Lower leg skin (tissue), 4 donors: ENCODE results near the gene MATN1. TPM values are rescaled to one million over a fixed set of nuclear protein-coding genes. Genes with fewer than 3 reads are reported as not detected.

Experiments
- DNase-seq, 2 donors: peaks; one replicate each; pipeline ENCODE4 v3.0.0-alpha.2; 2019; ENCODE audit warnings: low spot score in 2 of 2
- H3K4me3 ChIP-seq: fragments of 200-600 bp; sonication (generic); 2 replicates; pipeline ENCODE4 v1.5.1; 2017; ENCODE audit warnings: mild to moderate bottlenecking, low read depth; ENCODE audit not compliant: poor library complexity, severe bottlenecking
- POLR2A ChIP-seq, 2 donors: fragments of 450-650 bp; IDR thresholded peaks; one replicate each; pipeline ENCODE4 v1.6.1; 2016 to 2017; ENCODE audit warnings: antibody characterized with exemption in 2 of 2, mild to moderate bottlenecking in 1 of 2, moderate library complexity in 1 of 2
- WGBS, 2 donors: methylation state at CpG; one replicate each; pipeline ENCODE4 v1.1.5; 2018; 5-methylcytosine and 5-hydroxymethylcytosine counted together
- intact Hi-C: fragments of 100-400 bp; cut with DNase I; formaldehyde crosslinking; loops from one replicate; pipeline ENCODE4 v1.15.0; 2023; ENCODE audit warnings: low total_unique reads
- total RNA-seq, 4 donors: library from RNA; depleted of rRNA; stranded (reverse); fragments of >200 nt; gene quantifications; one replicate each; pipeline ENCODE4 v1.1.0, GENCODE V29; 2016
- TF ChIP-seq, protein P1 (sequence below), 3 donors: fragments of 450-650 bp; IDR thresholded peaks; one replicate each; pipeline ENCODE4 v1.5.1; 2016; ENCODE audit warnings: antibody characterized with exemption in 3 of 3, mild to moderate bottlenecking in 3 of 3, moderate library complexity in 2 of 3

Gene MATN1
- total RNA-seq, 4 donors from 2014 or later = not detected

DNA sequence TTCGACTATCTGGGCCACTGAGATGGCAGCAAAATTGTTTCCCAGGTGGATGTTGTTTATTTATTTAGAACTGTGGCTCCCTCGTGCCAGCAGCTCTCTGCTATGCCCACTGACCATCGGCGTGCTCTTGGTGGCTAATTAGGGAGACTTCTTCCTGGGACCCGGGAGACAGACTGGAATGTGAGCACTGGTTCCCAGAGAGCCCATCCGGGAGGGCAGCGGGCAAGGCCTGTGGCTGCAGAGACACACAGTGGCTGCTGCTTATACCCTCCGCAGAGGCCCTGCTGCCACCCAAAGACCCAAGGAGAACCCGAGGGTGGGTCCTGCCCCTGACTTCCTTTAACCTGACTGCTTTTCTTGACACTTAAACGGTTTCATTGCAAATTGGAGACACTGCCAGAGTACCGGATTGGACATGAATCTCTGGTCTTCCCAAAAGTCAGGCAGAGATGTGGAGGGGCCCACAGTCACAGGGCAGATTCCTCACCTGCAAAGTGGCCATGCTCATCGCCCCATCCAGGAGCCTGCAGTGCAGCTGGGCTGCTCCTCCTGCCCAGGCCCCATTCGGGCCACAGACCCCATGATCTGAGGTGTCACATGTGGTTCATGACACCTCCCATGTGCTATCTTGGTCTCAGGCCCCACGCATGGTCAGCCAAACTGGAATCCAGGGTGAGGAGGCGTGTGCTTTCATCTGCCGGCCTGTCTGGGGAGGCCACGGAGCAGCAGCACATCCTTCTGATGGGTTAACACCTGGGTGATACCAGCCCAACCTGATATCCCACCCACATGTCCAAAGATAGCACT lies 5.7 kb upstream of the MATN1 start:
- WGBS, 2 donors = 74 to 78% methylated on average over 15 to 17 of the region's 17 CpGs
- intact Hi-C loops = loop anchor here (5.0 kb wide), 1 partner anchor 753 kb away; no protein-coding TSS in a partner anchor
- no peak overlapping the region for H3K4me3 ChIP-seq
- DNase-seq = no peak
- TF ChIP-seq, protein P1, sequence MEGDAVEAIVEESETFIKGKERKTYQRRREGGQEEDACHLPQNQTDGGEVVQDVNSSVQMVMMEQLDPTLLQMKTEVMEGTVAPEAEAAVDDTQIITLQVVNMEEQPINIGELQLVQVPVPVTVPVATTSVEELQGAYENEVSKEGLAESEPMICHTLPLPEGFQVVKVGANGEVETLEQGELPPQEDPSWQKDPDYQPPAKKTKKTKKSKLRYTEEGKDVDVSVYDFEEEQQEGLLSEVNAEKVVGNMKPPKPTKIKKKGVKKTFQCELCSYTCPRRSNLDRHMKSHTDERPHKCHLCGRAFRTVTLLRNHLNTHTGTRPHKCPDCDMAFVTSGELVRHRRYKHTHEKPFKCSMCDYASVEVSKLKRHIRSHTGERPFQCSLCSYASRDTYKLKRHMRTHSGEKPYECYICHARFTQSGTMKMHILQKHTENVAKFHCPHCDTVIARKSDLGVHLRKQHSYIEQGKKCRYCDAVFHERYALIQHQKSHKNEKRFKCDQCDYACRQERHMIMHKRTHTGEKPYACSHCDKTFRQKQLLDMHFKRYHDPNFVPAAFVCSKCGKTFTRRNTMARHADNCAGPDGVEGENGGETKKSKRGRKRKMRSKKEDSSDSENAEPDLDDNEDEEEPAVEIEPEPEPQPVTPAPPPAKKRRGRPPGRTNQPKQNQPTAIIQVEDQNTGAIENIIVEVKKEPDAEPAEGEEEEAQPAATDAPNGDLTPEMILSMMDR (IDR thresholded peaks at IDR 0.05) = no peak
- no peak for TF ChIP-seq POLR2A (IDR thresholded peaks at IDR 0.05)

DNA sequence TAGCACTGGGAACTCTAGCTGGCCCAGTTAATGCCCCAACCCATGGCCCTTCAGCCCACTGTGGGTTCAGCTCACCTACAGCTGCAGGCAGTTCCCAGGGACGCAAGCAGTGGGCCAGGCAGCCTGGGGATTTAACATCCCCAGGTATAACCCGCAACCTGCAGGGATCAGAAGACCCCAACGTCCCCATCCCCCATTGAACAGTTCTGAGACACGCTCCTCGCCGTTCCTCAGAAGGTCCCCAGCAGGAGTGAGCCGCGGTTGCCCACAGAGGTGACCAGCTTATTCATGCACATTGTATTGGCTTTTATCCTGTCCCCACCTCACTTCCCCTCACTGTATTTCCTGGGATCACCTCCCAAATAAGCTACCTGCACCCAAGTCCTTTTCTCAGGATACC lies 5.0 kb upstream of the MATN1 start:
- TF ChIP-seq, protein P1 (IDR thresholded peaks at IDR 0.05) = no peak
- no peak for TF ChIP-seq POLR2A (IDR thresholded peaks at IDR 0.05)
- 81 to 82% methylated on average over 8 of the region's 8 CpGs for WGBS, 2 donors
- intact Hi-C loops = loop anchor here (5.0 kb wide), 1 partner anchor 754 kb away; no protein-coding TSS in a partner anchor
- H3K4me3 ChIP-seq = no peak overlapping the region
- no peak for DNase-seq

DNA sequence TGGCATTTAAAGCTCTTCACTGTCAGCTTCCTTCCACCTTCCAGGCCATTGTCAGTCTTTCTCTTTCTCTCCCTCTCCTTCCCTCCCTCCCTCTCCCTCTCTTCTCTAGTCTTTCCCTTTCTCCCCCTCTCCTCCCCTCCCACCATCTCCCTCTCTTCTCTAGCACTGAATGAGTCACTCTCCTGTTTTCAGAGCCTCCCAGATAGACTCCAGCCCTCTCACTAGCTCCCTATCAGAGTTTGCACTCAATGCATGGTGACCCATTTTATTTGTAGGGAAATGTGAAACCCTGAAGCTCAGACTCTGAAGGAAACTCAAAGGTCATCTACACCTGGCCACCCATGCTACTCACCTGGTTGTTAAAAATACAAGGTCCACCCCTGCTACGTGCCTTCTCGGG lies 4.4 kb upstream of the MATN1 start:
- TF ChIP-seq, protein P1 (IDR thresholded peaks at IDR 0.05) = no peak
- no peak for TF ChIP-seq POLR2A (IDR thresholded peaks at IDR 0.05)
- 94 to 97% methylated on average over 2 of the region's 2 CpGs for WGBS, 2 donors
- no peak for DNase-seq
- intact Hi-C loops = loop anchor here (5.0 kb wide), 1 partner anchor 754 kb away; no protein-coding TSS in a partner anchor
- H3K4me3 ChIP-seq = no peak overlapping the region

DNA sequence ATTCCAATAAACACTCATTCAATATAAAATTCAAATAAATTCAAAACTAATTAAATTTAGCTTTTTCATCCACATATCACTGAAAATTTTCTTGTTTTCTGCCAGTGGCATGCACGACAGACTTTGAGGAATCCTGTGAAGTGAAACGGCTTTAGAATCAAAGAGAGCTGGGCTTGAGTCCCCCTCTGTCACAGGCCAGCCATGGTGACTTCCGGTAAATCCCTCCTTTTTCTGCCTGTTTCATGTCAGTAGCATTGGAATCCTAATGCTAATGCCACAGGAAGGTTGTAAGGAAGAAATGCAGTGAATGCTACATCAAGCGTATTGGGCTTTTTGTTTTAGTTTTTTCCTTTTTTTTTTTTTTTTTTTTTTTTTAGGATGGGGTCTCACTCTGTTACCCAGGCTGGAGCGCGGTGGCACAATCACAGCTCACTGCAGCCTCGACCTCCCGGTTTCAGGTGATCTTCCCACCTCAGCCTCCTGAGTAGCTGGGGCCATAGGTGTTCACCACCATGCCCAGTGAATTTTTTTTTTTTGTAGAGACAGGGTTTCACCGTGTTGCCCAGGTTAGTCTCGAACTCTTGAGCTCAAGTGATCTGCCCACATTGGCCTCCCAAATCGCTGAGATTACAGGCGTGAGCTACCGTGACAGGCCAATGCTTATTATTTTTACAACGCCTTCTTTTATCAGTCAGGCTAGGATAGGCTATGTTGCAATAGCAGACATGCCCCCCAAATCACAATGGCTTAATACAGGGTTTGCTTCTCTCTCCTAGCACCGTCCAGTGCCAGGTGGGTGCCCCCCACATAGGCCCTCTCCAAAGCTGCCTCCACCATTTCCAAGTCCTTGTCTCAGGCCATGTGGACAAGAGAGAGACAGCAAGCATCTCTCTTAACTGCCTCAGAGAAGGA lies 3.6 kb upstream of the MATN1 start:
- intact Hi-C loops = loop anchor here (5.0 kb wide), 1 partner anchor 755 kb away; no protein-coding TSS in a partner anchor
- WGBS, 2 donors = 86 to 87% methylated on average over 15 of the region's 15 CpGs
- H3K4me3 ChIP-seq = no peak overlapping the region
- TF ChIP-seq POLR2A (IDR thresholded peaks at IDR 0.05) = no peak
- TF ChIP-seq, protein P1 (IDR thresholded peaks at IDR 0.05) = no peak
- DNase-seq = no peak

DNA sequence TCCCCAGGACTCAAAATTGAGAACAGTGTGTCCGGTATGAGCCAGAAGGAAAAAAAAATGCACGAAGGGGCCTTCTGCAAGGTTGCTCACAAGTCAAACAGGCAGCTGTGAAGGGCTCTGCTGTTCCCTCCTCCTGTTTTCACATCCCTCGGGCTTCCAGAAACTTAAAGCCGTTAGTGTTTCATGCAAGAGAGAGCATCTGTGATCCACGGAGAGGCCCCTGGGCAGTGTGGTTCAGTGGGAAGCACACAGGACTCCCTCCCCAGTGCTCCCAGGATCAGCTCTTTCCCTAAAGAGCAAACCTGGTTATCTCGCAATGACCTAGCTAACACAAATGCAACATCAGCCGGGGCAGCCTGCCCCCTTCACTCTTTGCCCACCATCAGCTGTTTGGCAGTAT lies 2.9 kb upstream of the MATN1 start:
- no peak for TF ChIP-seq POLR2A (IDR thresholded peaks at IDR 0.05)
- TF ChIP-seq, protein P1 (IDR thresholded peaks at IDR 0.05) = no peak
- WGBS, 2 donors = 76 to 82% methylated on average over 7 of the region's 7 CpGs
- intact Hi-C loops = loop anchor here (5.0 kb wide), 1 partner anchor 756 kb away; no protein-coding TSS in a partner anchor
- no peak for DNase-seq
- H3K4me3 ChIP-seq = no peak overlapping the region
